WTC11 (cell line): ENCODE results near the gene OPRL1. TPM values are rescaled to one million over a fixed set of nuclear protein-coding genes. Genes with fewer than 3 reads are reported as not detected.

Source experiments
- ATAC-seq: fragments of 200-7000 bp; cut with Tn5 transposase; 2 replicates; pipeline ENCODE4 v1.10.0; 2021; ENCODE audit warnings: mild to moderate bottlenecking, moderate library complexity
- CTCF ChIA-PET: fragments of 300-600 bp; sonication (Branson Sonifier 250); formaldehyde crosslinking; loops from one replicate; lab custom pipeline; 2021; ENCODE audit warnings: antibody characterized with exemption; lab: Charles Lee
- POLR2A ChIA-PET: fragments of 350-600 bp; sonication (Branson Sonifier 250); formaldehyde crosslinking; loops from one replicate; lab custom pipeline; 2021; ENCODE audit warnings: antibody characterized with exemption; lab: Charles Lee
- DNase-seq: peaks from one replicate; pipeline ENCODE4 v3.0.0; 2021; ENCODE audit warnings: low spot score
- H3K27ac Mint-ChIP-seq: 2 replicates; pipeline ENCODE4 v1.8.0; 2021; ENCODE audit warnings: mixed read lengths
- H3K27me3 Mint-ChIP-seq: 2 replicates; pipeline ENCODE4 v1.8.0; 2021; ENCODE audit warnings: low read depth, mild to moderate bottlenecking, moderate library complexity, mixed read lengths
- H3K36me3 Mint-ChIP-seq: 2 replicates; pipeline ENCODE4 v1.8.0; 2021; ENCODE audit warnings: mixed read lengths
- H3K4me1 Mint-ChIP-seq: 2 replicates; pipeline ENCODE4 v1.8.0; 2022; ENCODE audit warnings: mixed read lengths
- H3K4me3 Mint-ChIP-seq: 2 replicates; pipeline ENCODE4 v1.8.0; 2021; ENCODE audit warnings: mild to moderate bottlenecking, moderate library complexity, mixed read lengths
- H3K9me3 Mint-ChIP-seq: 2 replicates; pipeline ENCODE4 v1.8.0; 2021; ENCODE audit warnings: mixed read lengths
- ELF4 ChIP-seq: sonication (generic); formaldehyde crosslinking; IDR thresholded peaks from 2 replicates; pipeline ENCODE4 v1.8.1; 2022; ENCODE audit warnings: low read depth, mild to moderate bottlenecking, moderate library complexity, missing genetic modification reagents
- EMX1 ChIP-seq: fragments of 250-450 bp; sonication (Bioruptor Pico); IDR thresholded peaks from 2 replicates; pipeline ENCODE4 v1.8.0; 2021; ENCODE audit warnings: mild to moderate bottlenecking
- FOXP1 ChIP-seq: sonication (generic); formaldehyde crosslinking; IDR thresholded peaks from 2 replicates; pipeline ENCODE4 v1.8.0; 2022; ENCODE audit warnings: missing genetic modification reagents, mild to moderate bottlenecking, moderate library complexity, borderline replicate concordance
- GTF2I ChIP-seq: fragments of 250-450 bp; sonication (Bioruptor Pico); conservative IDR thresholded peaks from 2 replicates; pipeline ENCODE4 v1.4.0; 2021; ENCODE audit warnings: mild to moderate bottlenecking
- JAZF1 ChIP-seq: fragments of 250-450 bp; sonication (Bioruptor Pico); IDR thresholded peaks from 2 replicates; pipeline ENCODE4 v1.9.0; 2021; ENCODE audit warnings: moderate library complexity, mild to moderate bottlenecking, inconsistent platforms
- NFATC4 ChIP-seq: fragments of 250-450 bp; sonication (Bioruptor Pico); IDR thresholded peaks from 2 replicates; pipeline ENCODE4 v1.9.0; 2021; ENCODE audit warnings: mild to moderate bottlenecking
- NFE2L1 ChIP-seq: sonication (generic); formaldehyde crosslinking; IDR thresholded peaks from 2 replicates; pipeline ENCODE4 v1.8.1; 2023; ENCODE audit warnings: missing genetic modification reagents
- NR3C1 ChIP-seq: sonication (generic); formaldehyde crosslinking; conservative IDR thresholded peaks from 2 replicates; pipeline ENCODE4 v1.8.1; 2023; ENCODE audit warnings: low read depth, mild to moderate bottlenecking, missing genetic modification reagents
- TEAD1 ChIP-seq: sonication (generic); formaldehyde crosslinking; IDR thresholded peaks from 2 replicates; pipeline ENCODE4 v1.8.0; 2022; ENCODE audit warnings: mild to moderate bottlenecking, missing genetic modification reagents
- ZNF219 ChIP-seq: sonication (generic); formaldehyde crosslinking; IDR thresholded peaks from 2 replicates; pipeline ENCODE4 v1.8.0; 2023; ENCODE audit warnings: missing genetic modification reagents, mild to moderate bottlenecking, borderline replicate concordance
- ZNF416 ChIP-seq: fragments of 250-450 bp; sonication (Bioruptor Pico); IDR thresholded peaks from 2 replicates; pipeline ENCODE4 v1.9.0; 2021; ENCODE audit warnings: mild to moderate bottlenecking, inconsistent platforms
- total RNA-seq: library from RNA; stranded (reverse); gene quantifications from 3 replicates; pipeline ENCODE4 v1.2.3, GENCODE V29; 2021
- TF ChIP-seq, protein P1 (sequence below): sonication (generic); formaldehyde crosslinking; IDR thresholded peaks from 2 replicates; pipeline ENCODE4 v1.8.0; 2022; ENCODE audit warnings: mild to moderate bottlenecking, missing genetic modification reagents
- TF ChIP-seq, protein P2 (sequence below): sonication (generic); formaldehyde crosslinking; IDR thresholded peaks from 2 replicates; pipeline ENCODE4 v1.8.0; 2023; ENCODE audit warnings: missing genetic modification reagents
- TF ChIP-seq, protein P3 (sequence below): fragments of 250-450 bp; sonication (Bioruptor Pico); IDR thresholded peaks from 2 replicates; pipeline ENCODE4 v1.9.0; 2021; ENCODE audit warnings: mild to moderate bottlenecking, borderline replicate concordance

OPRL1 gene
- total RNA-seq, 1 experiment from 2014 or later = 2.0 TPM

DNA sequence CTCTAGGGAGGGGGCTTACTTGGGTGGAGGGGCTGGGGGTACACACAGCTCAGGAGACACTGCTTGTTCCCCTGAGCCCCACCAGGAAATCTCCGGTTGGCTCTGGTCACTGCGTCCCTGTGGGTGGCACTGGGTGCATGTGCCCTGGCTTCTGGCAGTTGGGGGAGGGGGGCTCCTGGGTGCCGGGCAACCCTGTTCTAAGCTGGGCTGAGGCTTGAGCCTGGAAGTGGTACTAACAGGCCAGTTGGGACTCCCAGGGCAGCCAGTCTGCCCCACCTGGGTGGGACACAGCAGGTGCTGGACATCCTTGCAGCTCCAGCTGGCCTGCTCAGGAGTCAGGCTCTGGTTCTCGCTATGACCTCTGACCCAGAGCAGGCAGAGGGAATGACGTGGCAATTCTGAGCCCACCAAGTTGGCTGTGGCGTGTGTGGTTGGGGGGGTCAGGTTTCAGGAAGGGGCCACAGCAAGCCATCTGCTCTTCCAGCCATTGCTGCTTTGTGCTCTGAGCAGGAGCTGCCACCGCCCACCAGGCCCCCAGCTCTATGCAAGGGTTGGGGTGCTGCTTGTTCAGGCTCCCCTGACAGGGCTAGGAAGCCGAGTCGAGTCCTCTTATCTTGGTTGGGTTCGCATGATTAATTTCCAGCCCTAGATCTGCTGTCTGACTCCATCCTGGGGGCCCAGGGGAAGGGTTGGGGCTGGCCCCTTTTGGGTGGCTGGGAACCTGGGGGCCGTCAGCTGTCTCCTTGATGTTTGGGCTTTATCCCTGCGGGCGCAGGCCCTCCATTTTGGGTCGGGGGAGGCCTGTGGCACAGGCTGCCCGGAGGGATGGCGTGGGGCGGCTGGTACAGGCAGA is 43.3 kb upstream of the OPRL1 start:
- DNase-seq (no peak), ATAC-seq (no peak)
- H3K27ac Mint-ChIP-seq = no peak overlapping the region
- no peak overlapping the region for H3K4me3 Mint-ChIP-seq
- ChIA-PET POLR2A (no interaction called here), CTCF (interaction anchor here (0.6 to 6.1 kb wide), 6 partner anchors 14 to 245 kb away, joined by 3 to 51 read pairs (median 6); partner anchors contain the start of genes LKAAEAR1, PRPF6, SAMD10 and SOX18)
- no peak for TF ChIP-seq ELF4 (CRISPR knock-in tag)
- TF ChIP-seq NFE2L1 (CRISPR knock-in tag) = peak; percentile 41; the same call in 1 of the 2 replicates
- TF ChIP-seq ZNF416 (CRISPR knock-in tag) = no peak
- H3K36me3 Mint-ChIP-seq = peaks cover 5% of the 10 kb centered on the region; the same call in 1 of the 2 replicates
- no peaks in the 10 kb centered on the region for H3K9me3 Mint-ChIP-seq
- H3K27me3 Mint-ChIP-seq = peaks cover 27% of the 10 kb centered on the region
- H3K4me1 Mint-ChIP-seq = peaks cover 28% of the 10 kb centered on the region

DNA sequence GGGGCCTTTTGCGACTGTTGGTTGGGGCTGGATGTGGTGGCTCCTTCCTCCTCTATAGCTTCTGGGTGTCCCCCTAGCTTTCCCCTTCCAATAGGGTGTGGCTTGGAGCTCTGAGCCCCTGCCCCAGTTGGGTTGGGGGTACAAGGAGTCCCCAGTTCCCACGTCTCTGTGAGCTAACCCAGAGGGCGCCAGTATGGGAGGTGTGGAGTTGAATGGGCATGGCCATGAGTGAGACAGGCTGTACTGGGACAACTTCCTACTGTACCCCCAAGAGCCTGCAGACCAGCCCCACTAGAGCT is 42.7 kb upstream of the OPRL1 start:
- H3K27me3 Mint-ChIP-seq = peaks cover 33% of the 10 kb centered on the region
- H3K36me3 Mint-ChIP-seq = peaks cover 5% of the 10 kb centered on the region; the same call in 1 of the 2 replicates
- no peaks in the 10 kb centered on the region for H3K9me3 Mint-ChIP-seq
- H3K4me3 Mint-ChIP-seq = no peak overlapping the region; the same call in 1 of the 2 replicates
- no peak for TF ChIP-seq FOXP1
- TF ChIP-seq, protein P1, sequence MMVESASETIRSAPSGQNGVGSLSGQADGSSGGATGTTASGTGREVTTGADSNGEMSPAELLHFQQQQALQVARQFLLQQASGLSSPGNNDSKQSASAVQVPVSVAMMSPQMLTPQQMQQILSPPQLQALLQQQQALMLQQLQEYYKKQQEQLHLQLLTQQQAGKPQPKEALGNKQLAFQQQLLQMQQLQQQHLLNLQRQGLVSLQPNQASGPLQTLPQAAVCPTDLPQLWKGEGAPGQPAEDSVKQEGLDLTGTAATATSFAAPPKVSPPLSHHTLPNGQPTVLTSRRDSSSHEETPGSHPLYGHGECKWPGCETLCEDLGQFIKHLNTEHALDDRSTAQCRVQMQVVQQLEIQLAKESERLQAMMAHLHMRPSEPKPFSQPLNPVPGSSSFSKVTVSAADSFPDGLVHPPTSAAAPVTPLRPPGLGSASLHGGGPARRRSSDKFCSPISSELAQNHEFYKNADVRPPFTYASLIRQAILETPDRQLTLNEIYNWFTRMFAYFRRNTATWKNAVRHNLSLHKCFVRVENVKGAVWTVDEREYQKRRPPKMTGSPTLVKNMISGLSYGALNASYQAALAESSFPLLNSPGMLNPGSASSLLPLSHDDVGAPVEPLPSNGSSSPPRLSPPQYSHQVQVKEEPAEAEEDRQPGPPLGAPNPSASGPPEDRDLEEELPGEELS (CRISPR knock-in tag) = no peak
- TF ChIP-seq, protein P2, sequence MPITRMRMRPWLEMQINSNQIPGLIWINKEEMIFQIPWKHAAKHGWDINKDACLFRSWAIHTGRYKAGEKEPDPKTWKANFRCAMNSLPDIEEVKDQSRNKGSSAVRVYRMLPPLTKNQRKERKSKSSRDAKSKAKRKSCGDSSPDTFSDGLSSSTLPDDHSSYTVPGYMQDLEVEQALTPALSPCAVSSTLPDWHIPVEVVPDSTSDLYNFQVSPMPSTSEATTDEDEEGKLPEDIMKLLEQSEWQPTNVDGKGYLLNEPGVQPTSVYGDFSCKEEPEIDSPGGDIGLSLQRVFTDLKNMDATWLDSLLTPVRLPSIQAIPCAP (CRISPR knock-in tag) = no peak
- TF ChIP-seq JAZF1 = no peak
- no peak for TF ChIP-seq TEAD1 (CRISPR knock-in tag)
- TF ChIP-seq NR3C1 = no peak
- TF ChIP-seq, protein P3, sequence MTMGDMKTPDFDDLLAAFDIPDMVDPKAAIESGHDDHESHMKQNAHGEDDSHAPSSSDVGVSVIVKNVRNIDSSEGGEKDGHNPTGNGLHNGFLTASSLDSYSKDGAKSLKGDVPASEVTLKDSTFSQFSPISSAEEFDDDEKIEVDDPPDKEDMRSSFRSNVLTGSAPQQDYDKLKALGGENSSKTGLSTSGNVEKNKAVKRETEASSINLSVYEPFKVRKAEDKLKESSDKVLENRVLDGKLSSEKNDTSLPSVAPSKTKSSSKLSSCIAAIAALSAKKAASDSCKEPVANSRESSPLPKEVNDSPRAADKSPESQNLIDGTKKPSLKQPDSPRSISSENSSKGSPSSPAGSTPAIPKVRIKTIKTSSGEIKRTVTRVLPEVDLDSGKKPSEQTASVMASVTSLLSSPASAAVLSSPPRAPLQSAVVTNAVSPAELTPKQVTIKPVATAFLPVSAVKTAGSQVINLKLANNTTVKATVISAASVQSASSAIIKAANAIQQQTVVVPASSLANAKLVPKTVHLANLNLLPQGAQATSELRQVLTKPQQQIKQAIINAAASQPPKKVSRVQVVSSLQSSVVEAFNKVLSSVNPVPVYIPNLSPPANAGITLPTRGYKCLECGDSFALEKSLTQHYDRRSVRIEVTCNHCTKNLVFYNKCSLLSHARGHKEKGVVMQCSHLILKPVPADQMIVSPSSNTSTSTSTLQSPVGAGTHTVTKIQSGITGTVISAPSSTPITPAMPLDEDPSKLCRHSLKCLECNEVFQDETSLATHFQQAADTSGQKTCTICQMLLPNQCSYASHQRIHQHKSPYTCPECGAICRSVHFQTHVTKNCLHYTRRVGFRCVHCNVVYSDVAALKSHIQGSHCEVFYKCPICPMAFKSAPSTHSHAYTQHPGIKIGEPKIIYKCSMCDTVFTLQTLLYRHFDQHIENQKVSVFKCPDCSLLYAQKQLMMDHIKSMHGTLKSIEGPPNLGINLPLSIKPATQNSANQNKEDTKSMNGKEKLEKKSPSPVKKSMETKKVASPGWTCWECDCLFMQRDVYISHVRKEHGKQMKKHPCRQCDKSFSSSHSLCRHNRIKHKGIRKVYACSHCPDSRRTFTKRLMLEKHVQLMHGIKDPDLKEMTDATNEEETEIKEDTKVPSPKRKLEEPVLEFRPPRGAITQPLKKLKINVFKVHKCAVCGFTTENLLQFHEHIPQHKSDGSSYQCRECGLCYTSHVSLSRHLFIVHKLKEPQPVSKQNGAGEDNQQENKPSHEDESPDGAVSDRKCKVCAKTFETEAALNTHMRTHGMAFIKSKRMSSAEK = no peak
- TF ChIP-seq NFATC4 (CRISPR knock-in tag) = no peak
- no peak for TF ChIP-seq EMX1 (CRISPR knock-in tag)
- TF ChIP-seq ZNF219 (CRISPR knock-in tag) = no peak
- TF ChIP-seq GTF2I = no peak
- ATAC-seq (no peak), DNase-seq (no peak)
- ChIA-PET POLR2A (no interaction called here), CTCF (interaction anchor here (1.0 to 6.1 kb wide), 5 partner anchors 13 to 182 kb away, joined by 3 to 51 read pairs (median 6); partner anchors contain the start of genes LKAAEAR1, PRPF6, SAMD10 and SOX18)
- H3K4me1 Mint-ChIP-seq = peaks cover 28% of the 10 kb centered on the region
- no peak overlapping the region for H3K27ac Mint-ChIP-seq
